Activated CD4-positive, alpha-beta memory T cell treated with anti-CD3 and anti-CD28 coated beads for 36 hours (primary cell): ENCODE results near the gene UROS. TPM values are rescaled to one million over a fixed set of nuclear protein-coding genes. Genes with fewer than 3 reads are reported as not detected.

Source experiments
- CTCF ChIA-PET: fragments of 350-600 bp; sonication (Branson Sonifier 250); formaldehyde crosslinking; loops from one replicate; lab custom pipeline; 2021; ENCODE audit warnings: antibody characterized with exemption, inconsistent platforms; lab: Charles Lee
- POLR2A ChIA-PET: fragments of 350-600 bp; sonication (Branson Sonifier 250); formaldehyde crosslinking; loops from one replicate; lab custom pipeline; 2021; ENCODE audit warnings: antibody characterized with exemption; lab: Charles Lee
- DNase-seq: peaks from one replicate; pipeline ENCODE4 v3.0.0-alpha.2; 2020
- H3K27ac Mint-ChIP-seq: one replicate; pipeline ENCODE4 v1.8.0; 2021; ENCODE audit warnings: mixed read lengths
- H3K27me3 Mint-ChIP-seq: one replicate; pipeline ENCODE4 v1.8.0; 2021; ENCODE audit warnings: mixed read lengths
- H3K36me3 Mint-ChIP-seq: one replicate; pipeline ENCODE4 v1.8.0; 2021; ENCODE audit warnings: mixed read lengths
- H3K4me1 Mint-ChIP-seq: one replicate; pipeline ENCODE4 v1.8.0; 2021; ENCODE audit warnings: low read depth, mixed read lengths
- H3K4me3 Mint-ChIP-seq: one replicate; pipeline ENCODE4 v1.8.0; 2021; ENCODE audit warnings: mild to moderate bottlenecking, mixed read lengths
- H3K9me3 Mint-ChIP-seq: one replicate; pipeline ENCODE4 v1.8.0; 2021; ENCODE audit warnings: mixed read lengths
- intact Hi-C: fragments of 100-400 bp; cut with micrococcal nuclease; formaldehyde crosslinking; loops from one replicate; pipeline ENCODE4 v1.15.1; 2023
- total RNA-seq, 2 experiments: library from RNA; stranded (reverse); gene quantifications; one replicate each; pipeline ENCODE4 v1.2.3, GENCODE V29; 2021

The UROS gene
- total RNA-seq, 2 experiments from 2014 or later = 35.0 to 38.3 TPM

DNA sequence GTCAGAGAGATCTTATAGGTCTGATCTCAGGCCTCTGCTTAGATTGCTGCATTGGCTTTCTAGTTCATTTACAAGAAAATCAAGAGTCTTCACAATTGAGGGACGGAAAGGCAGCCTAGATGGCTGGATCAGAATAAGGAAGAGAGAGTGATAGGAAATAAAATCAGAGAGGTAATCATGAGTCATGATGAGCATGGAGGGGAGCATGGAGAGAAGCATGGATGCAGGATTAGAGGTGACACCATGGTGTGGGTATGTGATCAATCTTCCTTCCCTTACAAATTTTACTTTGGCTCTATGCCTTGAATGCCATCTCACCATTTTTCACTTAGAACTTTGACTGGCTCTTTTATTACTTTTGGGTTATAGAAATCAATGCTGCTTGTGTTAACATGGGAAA is 1.7 kb upstream of the UROS start:
- no peaks in the 10 kb centered on the region for H3K9me3 Mint-ChIP-seq
- H3K4me1 Mint-ChIP-seq = peaks cover 32% of the 10 kb centered on the region
- intact Hi-C loops = no loop called here
- no peak for DNase-seq
- H3K27me3 Mint-ChIP-seq = no peaks in the 10 kb centered on the region
- H3K36me3 Mint-ChIP-seq = peaks cover 24% of the 10 kb centered on the region
- ChIA-PET CTCF (no interaction called here), POLR2A (no interaction called here)
- no peak overlapping the region for H3K4me3 Mint-ChIP-seq
- no peak overlapping the region for H3K27ac Mint-ChIP-seq

DNA sequence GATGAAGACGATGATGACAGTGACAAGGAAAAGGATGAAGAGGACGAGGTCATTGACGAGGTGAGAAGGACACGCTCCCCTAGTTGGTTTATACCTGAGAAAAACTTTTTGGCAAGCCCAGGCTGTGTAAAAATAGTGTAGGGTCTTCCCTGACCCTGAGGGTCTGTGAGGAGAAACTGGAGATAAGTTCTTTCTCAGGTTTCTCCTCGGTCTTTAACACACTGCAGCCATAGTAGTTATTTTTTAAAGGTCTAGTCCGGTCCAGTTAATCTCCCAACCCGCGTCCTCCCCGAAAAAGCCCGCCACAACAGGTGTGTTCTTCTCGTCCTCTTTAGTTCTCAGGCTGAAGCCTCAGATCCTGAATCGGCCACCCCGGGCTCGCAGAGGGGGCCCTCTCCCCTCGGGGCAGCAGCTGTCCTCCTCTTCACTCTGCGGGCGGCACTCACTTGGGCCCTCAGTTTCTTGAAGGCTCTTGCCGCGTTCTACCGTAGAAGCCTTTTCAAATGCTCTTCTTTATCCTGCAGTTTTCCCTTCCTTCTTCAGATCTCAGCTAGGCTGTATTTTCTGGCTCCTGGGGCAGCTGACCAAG is 699 bp upstream of the UROS start:
- H3K27me3 Mint-ChIP-seq = no peaks in the 10 kb centered on the region
- H3K27ac Mint-ChIP-seq = no peak overlapping the region
- intact Hi-C loops = loop anchor here (1.0 to 2.0 kb wide), 2 partner anchors 73 to 104 kb away; partner anchors contain the start of genes EDRF1 and FANK1
- H3K4me3 Mint-ChIP-seq = no peak overlapping the region
- DNase-seq = peak; percentile 29
- H3K4me1 Mint-ChIP-seq = peaks cover 29% of the 10 kb centered on the region
- H3K36me3 Mint-ChIP-seq = peaks cover 17% of the 10 kb centered on the region
- POLR2A ChIA-PET = interaction anchor here (0.6 to 1.2 kb wide), 2 partner anchors 104 to 105 kb away, joined by 3 to 6 read pairs; partner anchors contain the start of gene EDRF1
- no peaks in the 10 kb centered on the region for H3K9me3 Mint-ChIP-seq
- CTCF ChIA-PET = interaction anchor here (0.6 kb wide), 1 partner anchor 968 kb away, joined by 3 read pairs; no protein-coding TSS in a partner anchor

DNA sequence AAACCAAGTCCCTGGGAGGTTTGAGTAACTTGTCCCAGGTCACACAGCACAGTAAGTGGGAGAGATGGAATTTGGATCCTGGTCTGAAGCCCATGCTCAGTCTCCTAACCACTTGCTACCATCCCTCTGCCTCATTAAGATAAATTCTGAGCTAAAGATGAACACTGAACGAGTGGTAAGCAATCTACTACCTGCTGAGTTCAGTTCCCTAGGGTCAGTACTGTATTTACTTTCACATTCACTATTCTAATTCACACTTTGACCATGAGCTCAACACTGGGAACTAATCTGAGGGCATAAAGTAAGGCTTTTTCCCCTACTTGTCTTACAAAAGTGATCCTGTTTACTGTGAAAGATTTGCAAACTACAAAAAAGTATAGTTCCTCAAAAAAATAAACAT is 2.4 kb downstream of the UROS start:
- no peak for DNase-seq
- no peak overlapping the region for H3K4me3 Mint-ChIP-seq
- H3K27ac Mint-ChIP-seq = no peak overlapping the region
- intact Hi-C loops = no loop called here
- H3K27me3 Mint-ChIP-seq = no peaks in the 10 kb centered on the region
- CTCF ChIA-PET = no interaction called here
- H3K4me1 Mint-ChIP-seq = peaks cover 16% of the 10 kb centered on the region
- POLR2A ChIA-PET = no interaction called here
- H3K9me3 Mint-ChIP-seq = no peaks in the 10 kb centered on the region
- peaks cover 2% of the 10 kb centered on the region for H3K36me3 Mint-ChIP-seq

DNA sequence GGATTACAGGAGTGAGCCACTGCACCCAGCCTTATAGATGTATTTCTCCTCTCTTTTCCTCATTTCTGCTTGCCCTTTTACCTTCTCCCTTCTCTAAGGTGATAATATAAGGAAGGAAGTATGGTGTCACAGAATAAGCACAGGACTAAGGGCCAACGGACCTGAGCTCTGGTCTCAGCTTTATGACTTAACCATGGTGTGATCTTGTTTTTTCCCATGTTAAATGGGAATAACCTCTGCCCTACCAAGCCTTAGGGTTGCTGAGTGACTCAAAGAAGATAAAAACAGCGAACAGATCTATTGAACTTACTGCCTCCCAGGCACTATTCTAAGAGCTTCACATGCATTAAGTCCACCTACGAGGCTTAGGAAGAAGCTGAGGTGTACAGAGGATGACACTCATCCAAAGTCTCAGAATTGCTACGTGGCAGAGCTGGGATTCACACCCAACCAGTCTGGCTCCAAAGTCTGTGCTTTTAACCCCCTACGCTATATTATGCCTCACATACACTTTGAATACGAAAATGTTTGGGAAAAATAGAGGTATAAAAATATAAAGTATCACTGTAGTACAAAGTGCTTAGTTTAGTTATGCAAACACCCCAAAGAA is 5.6 kb downstream of the UROS start:
- no peak for DNase-seq
- H3K27ac Mint-ChIP-seq = no peak overlapping the region
- intact Hi-C loops = no loop called here
- ChIA-PET POLR2A (no interaction called here), CTCF (no interaction called here)
- H3K4me3 Mint-ChIP-seq = no peak overlapping the region
- H3K27me3 Mint-ChIP-seq = no peaks in the 10 kb centered on the region
- H3K9me3 Mint-ChIP-seq = no peaks in the 10 kb centered on the region
- peaks cover 24% of the 10 kb centered on the region for H3K36me3 Mint-ChIP-seq
- peaks cover 16% of the 10 kb centered on the region for H3K4me1 Mint-ChIP-seq

DNA sequence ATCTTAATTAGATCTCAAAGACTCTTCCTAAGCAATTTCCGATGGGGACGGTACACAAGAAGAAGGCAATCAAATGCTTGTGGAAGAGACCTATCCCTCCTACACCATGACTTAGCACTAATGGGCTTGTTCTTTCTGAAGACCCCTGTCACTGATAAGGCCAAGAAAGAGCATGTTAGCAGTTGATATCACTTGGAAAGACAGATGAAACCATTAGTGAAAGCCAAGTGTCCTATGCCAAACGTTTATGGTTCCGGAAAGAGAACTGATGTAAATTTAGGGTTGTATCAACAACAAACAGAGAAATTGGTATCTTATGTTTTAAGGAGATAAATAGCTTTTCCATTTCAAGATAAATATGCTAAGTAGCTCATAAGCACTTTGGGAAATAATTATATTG is 6.5 kb downstream of the UROS start:
- H3K4me1 Mint-ChIP-seq = peaks cover 8% of the 10 kb centered on the region

DNA sequence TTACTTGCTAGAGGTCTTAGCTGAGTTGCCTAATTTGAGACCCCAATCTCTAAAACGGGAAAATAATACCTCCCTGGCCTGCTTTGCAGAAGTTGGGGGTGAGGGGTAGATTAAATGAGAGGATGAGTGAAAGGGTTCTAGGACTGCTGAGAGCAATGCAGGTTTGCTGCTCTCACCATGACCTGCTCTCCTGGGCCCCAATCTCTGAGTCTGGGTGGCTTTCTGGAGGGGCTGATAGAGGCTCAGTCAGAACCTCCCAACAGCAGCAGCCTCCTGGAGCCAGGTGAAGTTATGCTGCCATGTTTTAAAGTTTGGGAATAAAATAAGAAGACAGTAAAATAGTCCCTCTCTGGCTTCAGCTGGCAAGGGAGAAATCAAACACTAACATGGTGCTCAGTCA is 7.3 kb downstream of the UROS start:
- no peaks in the 10 kb centered on the region for H3K27me3 Mint-ChIP-seq
- no peak for DNase-seq
- intact Hi-C loops = no loop called here
- peaks cover 30% of the 10 kb centered on the region for H3K36me3 Mint-ChIP-seq
- ChIA-PET CTCF (no interaction called here), POLR2A (no interaction called here)
- H3K9me3 Mint-ChIP-seq = no peaks in the 10 kb centered on the region
- no peak overlapping the region for H3K27ac Mint-ChIP-seq
- no peak overlapping the region for H3K4me3 Mint-ChIP-seq
- H3K4me1 Mint-ChIP-seq = peaks cover 2% of the 10 kb centered on the region

More for the DNA sequence above, 6.5 kb downstream of the UROS start:
- DNase-seq = no peak
- no peaks in the 10 kb centered on the region for H3K27me3 Mint-ChIP-seq
- ChIA-PET CTCF (no interaction called here), POLR2A (no interaction called here)
- peaks cover 26% of the 10 kb centered on the region for H3K36me3 Mint-ChIP-seq
- no peak overlapping the region for H3K27ac Mint-ChIP-seq
- no peaks in the 10 kb centered on the region for H3K9me3 Mint-ChIP-seq
- H3K4me3 Mint-ChIP-seq = no peak overlapping the region
- intact Hi-C loops = no loop called here

DNA sequence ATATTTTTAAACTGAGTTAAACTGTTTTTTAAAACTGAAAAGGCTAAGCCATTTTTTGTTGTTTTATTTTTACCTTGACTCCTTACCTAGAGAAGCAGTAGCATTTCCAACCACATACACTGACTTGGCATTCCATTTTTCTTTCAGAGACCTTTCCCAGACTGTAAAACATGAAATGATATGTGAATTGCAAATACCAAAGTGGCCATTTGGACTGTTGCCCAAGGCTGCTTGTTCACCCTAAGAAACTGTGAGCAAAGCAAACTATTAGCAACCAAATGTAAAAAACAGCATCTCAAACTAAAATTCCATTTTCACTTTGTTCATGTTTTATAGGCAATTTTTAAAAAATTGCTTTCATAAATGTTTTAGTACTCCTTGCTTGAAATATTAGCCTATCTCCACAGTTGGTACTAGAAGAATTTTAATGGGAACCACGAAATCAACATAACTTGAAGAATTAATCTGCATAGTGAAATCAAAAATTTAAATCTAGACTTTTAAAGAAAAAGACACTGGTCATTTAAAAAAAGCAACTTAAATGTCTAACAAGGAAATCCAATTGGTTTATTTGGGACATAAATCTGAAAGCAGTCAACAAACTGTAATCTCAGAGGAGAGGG is 10.8 kb downstream of the UROS start:
- Mint-ChIP-seq H3K36me3 (peaks cover 42% of the 10 kb centered on the region), H3K27me3 (no peaks in the 10 kb centered on the region), H3K4me1 (no peaks in the 10 kb centered on the region), H3K4me3 (no peak overlapping the region), H3K9me3 (no peaks in the 10 kb centered on the region), H3K27ac (no peak overlapping the region)
- ChIA-PET CTCF (no interaction called here), POLR2A (no interaction called here)
- DNase-seq = no peak
- intact Hi-C loops = no loop called here

DNA sequence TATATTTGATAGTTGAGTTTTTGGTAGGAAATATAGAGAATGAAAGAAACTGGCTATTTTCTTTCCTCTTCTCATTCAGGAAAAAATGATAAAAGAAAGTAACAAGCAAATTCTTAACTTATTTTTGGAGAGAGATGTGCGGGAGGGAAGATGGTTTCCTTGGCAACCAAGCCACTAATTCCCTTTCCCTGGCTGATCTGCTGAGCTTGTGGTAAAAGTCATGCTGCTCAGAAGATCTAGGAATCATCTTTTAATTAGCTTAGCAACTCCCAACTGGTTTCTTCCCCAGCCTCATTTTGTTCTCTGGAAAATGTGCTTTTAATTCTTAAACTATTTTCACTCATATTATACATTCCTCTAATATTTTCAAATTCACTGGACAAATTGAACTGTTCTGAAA is 11.8 kb downstream of the UROS start:
- CTCF ChIA-PET = no interaction called here
- H3K27ac Mint-ChIP-seq = no peak overlapping the region

DNA sequence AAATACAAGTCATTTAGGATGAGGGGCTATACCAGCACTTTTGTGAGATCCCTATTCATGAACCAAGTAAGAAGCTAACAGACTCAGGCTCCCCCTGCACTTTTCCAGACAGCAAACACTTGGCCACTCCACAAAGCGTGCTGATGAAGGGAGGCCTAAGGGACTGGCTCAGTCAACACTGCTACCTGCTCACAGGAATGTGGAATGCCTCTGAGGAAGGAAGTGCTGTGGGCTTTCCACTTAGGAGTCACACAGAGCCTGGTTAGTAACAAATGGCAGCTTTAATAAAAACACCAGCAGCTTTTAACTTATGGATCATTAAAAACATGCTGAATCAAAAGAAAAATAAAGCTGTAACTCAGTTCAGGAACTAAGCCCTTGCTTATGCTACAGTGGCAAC is 15.0 kb downstream of the UROS start:
- Mint-ChIP-seq H3K27me3 (no peaks in the 10 kb centered on the region), H3K36me3 (peaks cover 34% of the 10 kb centered on the region), H3K4me1 (no peaks in the 10 kb centered on the region), H3K27ac (no peak overlapping the region), H3K4me3 (no peak overlapping the region), H3K9me3 (no peaks in the 10 kb centered on the region)
- intact Hi-C loops = no loop called here
- no peak for DNase-seq
- ChIA-PET POLR2A (no interaction called here), CTCF (no interaction called here)

More for the DNA sequence above, 11.8 kb downstream of the UROS start:
- no peak overlapping the region for H3K4me3 Mint-ChIP-seq
- no peaks in the 10 kb centered on the region for H3K9me3 Mint-ChIP-seq
- H3K4me1 Mint-ChIP-seq = no peaks in the 10 kb centered on the region
- intact Hi-C loops = no loop called here
- peaks cover 48% of the 10 kb centered on the region for H3K36me3 Mint-ChIP-seq
- POLR2A ChIA-PET = interaction anchor here (1.1 kb wide), 1 partner anchor 11 kb away, joined by 3 read pairs; the partner anchor contains the start of gene UROS
- DNase-seq = no peak
- no peaks in the 10 kb centered on the region for H3K27me3 Mint-ChIP-seq

DNA sequence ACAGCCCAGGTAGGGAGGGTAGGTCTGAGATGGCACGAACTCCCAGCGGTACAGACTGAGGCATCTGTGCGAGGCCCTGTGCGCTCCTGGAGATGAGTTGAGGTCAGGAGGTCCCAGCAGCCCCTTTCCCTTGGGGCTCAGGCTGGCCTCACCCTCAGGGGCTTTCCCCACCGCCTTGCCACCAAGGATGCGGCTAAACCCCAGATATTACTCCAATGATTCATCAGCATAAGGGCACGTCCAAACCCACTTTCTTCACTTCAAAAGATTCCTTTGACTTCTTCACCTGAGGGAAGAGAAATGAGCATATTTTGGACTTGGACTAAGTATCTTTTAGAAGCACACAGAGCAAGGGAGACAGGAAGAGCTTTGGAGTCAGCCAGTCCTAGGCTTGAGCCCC is 20.3 kb downstream of the UROS start:
- Mint-ChIP-seq H3K27ac (no peak overlapping the region), H3K27me3 (no peaks in the 10 kb centered on the region), H3K36me3 (peaks cover 17% of the 10 kb centered on the region), H3K9me3 (no peaks in the 10 kb centered on the region), H3K4me1 (no peaks in the 10 kb centered on the region), H3K4me3 (no peak overlapping the region)
- DNase-seq = no peak
- ChIA-PET CTCF (no interaction called here), POLR2A (no interaction called here)
- intact Hi-C loops = no loop called here

DNA sequence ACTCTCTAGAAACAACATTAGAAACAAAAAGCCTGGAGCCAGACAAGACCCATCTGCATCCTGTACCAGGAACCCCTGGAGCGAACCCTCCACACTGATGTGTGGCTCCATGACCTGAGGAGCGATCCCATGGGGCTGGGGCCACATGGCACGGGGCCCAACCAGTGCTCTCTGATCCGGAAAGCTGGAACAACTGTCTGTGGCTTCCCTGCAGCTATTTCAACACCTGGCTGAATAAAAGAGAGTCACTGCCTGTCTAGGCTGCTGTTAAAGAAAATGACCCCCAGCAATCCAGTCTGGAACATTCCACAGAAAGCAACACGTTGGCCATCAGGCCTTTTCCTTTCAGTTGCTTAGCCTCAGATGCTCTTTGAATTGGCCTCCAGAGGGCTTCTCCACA is 20.9 kb downstream of the UROS start:
- ChIA-PET POLR2A (no interaction called here), CTCF (no interaction called here)
- Mint-ChIP-seq H3K9me3 (no peaks in the 10 kb centered on the region), H3K27me3 (no peaks in the 10 kb centered on the region), H3K36me3 (peaks cover 15% of the 10 kb centered on the region), H3K4me1 (no peaks in the 10 kb centered on the region), H3K4me3 (no peak overlapping the region), H3K27ac (no peak overlapping the region)
- no peak for DNase-seq
- intact Hi-C loops = no loop called here

DNA sequence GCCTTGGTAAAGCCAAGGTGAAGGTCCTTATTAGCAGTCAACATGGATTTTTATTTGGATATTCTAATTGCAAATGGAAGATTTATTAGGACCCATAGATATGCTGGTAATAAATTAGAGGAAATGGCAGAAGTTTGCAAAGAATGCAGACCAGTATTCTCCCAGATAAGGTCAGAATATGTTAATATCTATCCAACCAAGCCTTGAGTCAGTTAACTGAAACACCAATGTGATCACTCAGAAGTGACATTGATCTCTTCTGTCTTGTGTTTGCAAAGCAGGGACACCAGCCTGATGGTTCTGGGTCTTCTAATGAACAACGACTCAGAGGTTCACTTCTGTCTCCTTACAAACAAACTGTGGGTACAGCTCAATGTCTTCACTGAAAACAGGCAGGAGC is 21.5 kb downstream of the UROS start:
- POLR2A ChIA-PET = no interaction called here
- intact Hi-C loops = no loop called here
- Mint-ChIP-seq H3K9me3 (no peaks in the 10 kb centered on the region), H3K4me3 (no peak overlapping the region), H3K4me1 (no peaks in the 10 kb centered on the region), H3K27ac (no peak overlapping the region), H3K36me3 (peaks cover 13% of the 10 kb centered on the region), H3K27me3 (no peaks in the 10 kb centered on the region)
- no peak for DNase-seq
- CTCF ChIA-PET = no interaction called here
